Parathyroid adenoma (tissue), 2 donors: ENCODE measurements around the gene SHROOM3.

ENCODE experiments used
- H2AFZ ChIP-seq: fragments of 300-600 bp; sonication (generic); one replicate; pipeline ENCODE4 v1.7.0; 2017; ENCODE audit warnings: antibody characterized with exemption, mild to moderate bottlenecking
- H3K27ac ChIP-seq: fragments of 300-600 bp; sonication (generic); one replicate; pipeline ENCODE4 v1.7.0; 2017
- H3K27me3 ChIP-seq: fragments of 300-600 bp; sonication (generic); one replicate; pipeline ENCODE4 v1.7.0; 2017; ENCODE audit warnings: low read length; ENCODE audit not compliant: control insufficient read depth, insufficient read depth
- H3K36me3 ChIP-seq: fragments of 300-600 bp; sonication (generic); one replicate; pipeline ENCODE4 v1.7.0; 2017; ENCODE audit warnings: low read length; ENCODE audit not compliant: control insufficient read depth, insufficient read depth
- H3K4me1 ChIP-seq: fragments of 300-600 bp; sonication (generic); one replicate; pipeline ENCODE4 v1.7.0; 2017; ENCODE audit warnings: control low read depth
- H3K4me2 ChIP-seq: fragments of 300-600 bp; sonication (generic); one replicate; pipeline ENCODE4 v1.7.0; 2017; ENCODE audit warnings: low read length
- H3K4me3 ChIP-seq: fragments of 300-600 bp; sonication (generic); one replicate; pipeline ENCODE4 v1.7.0; 2017; ENCODE audit warnings: low read depth, low read length
- H3K79me2 ChIP-seq: fragments of 300-600 bp; sonication (generic); one replicate; pipeline ENCODE4 v1.7.0; 2017; ENCODE audit warnings: control low read depth
- H3K9ac ChIP-seq: fragments of 300-600 bp; sonication (generic); one replicate; pipeline ENCODE4 v1.7.0; 2017; ENCODE audit warnings: mild to moderate bottlenecking
- H3K9me3 ChIP-seq: fragments of 300-600 bp; sonication (generic); one replicate; pipeline ENCODE4 v1.7.0; 2017; ENCODE audit warnings: low read length; ENCODE audit not compliant: control insufficient read depth
- TF ChIP-seq, protein P1 (sequence below): fragments of 300-600 bp; sonication (generic); IDR thresholded peaks from one replicate; pipeline ENCODE4 v1.7.0; 2017; ENCODE audit warnings: antibody characterized with exemption, mild to moderate bottlenecking
- donor health status: primary hyperparathyroidism.

The SHROOM3 gene

GRCh38 chr4:76795243-76795642, 360.2 kb downstream of the SHROOM3 start:
- TF ChIP-seq, protein P1, sequence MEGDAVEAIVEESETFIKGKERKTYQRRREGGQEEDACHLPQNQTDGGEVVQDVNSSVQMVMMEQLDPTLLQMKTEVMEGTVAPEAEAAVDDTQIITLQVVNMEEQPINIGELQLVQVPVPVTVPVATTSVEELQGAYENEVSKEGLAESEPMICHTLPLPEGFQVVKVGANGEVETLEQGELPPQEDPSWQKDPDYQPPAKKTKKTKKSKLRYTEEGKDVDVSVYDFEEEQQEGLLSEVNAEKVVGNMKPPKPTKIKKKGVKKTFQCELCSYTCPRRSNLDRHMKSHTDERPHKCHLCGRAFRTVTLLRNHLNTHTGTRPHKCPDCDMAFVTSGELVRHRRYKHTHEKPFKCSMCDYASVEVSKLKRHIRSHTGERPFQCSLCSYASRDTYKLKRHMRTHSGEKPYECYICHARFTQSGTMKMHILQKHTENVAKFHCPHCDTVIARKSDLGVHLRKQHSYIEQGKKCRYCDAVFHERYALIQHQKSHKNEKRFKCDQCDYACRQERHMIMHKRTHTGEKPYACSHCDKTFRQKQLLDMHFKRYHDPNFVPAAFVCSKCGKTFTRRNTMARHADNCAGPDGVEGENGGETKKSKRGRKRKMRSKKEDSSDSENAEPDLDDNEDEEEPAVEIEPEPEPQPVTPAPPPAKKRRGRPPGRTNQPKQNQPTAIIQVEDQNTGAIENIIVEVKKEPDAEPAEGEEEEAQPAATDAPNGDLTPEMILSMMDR: no peak
- Histone ChIP-seq H3K4me3 (no peak overlapping the region), H3K9ac (no peak overlapping the region), H3K27ac (no peak overlapping the region), H3K79me2 (no peaks in the 10 kb centered on the region), H3K27me3 (no peaks in the 10 kb centered on the region), H3K36me3 (no peaks in the 10 kb centered on the region), H3K4me1 (no peaks in the 10 kb centered on the region), H2AFZ (no peak overlapping the region), H3K4me2 (no peak overlapping the region), H3K9me3 (no peaks in the 10 kb centered on the region)

- Histone ChIP-seq H3K9me3 (no peaks in the 10 kb centered on the region), H3K27ac (no peak overlapping the region), H3K4me2 (no peak overlapping the region), H3K79me2 (no peaks in the 10 kb centered on the region), H3K4me1 (no peaks in the 10 kb centered on the region), H3K9ac (no peak overlapping the region), H3K36me3 (no peaks in the 10 kb centered on the region), H2AFZ (no peak overlapping the region), H3K27me3 (no peaks in the 10 kb centered on the region), H3K4me3 (no peak overlapping the region)
- TF ChIP-seq, protein P1: no peak
Observed at GRCh38 chr4:76799140-76799539, 364.1 kb downstream of the SHROOM3 start.

GRCh38 chr4:76799718-76800117, 364.7 kb downstream of the SHROOM3 start:
- Histone ChIP-seq H3K27ac (no peak overlapping the region), H2AFZ (no peak overlapping the region), H3K9me3 (no peaks in the 10 kb centered on the region)

DNA sequence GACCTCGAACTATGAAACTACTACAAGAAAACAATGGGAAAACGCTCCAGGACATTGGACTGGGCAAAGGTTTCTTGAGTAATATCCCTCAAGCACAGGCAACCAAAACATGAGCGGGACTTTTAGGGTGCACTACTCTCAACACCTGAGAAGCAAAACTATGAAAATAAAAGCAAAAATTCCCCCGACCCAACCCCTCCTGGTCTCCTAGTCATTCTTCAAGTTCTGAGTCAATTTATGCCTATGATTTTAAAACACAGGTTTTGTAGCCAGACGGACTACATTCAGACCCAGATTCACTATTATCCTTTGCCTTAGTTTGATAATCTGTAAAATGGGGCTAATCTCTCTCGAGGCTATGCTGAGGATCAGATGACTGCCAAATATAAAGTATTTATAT, 365.9 kb downstream of the SHROOM3 start:
- Histone ChIP-seq H3K9me3 (no peaks in the 10 kb centered on the region), H3K27me3 (no peaks in the 10 kb centered on the region), H3K9ac (no peak overlapping the region), H3K4me2 (no peak overlapping the region), H2AFZ (no peak overlapping the region), H3K4me3 (no peak overlapping the region), H3K36me3 (no peaks in the 10 kb centered on the region), H3K79me2 (no peaks in the 10 kb centered on the region), H3K4me1 (no peaks in the 10 kb centered on the region), H3K27ac (no peak overlapping the region)
- TF ChIP-seq, protein P1: no peak

More at GRCh38 chr4:76799718-76800117, 364.7 kb downstream of the SHROOM3 start:
- H3K79me2 ChIP-seq: no peaks in the 10 kb centered on the region
- no peaks in the 10 kb centered on the region for H3K27me3 ChIP-seq
- H3K36me3 ChIP-seq: no peaks in the 10 kb centered on the region
- H3K4me3 ChIP-seq: no peak overlapping the region
- H3K4me2 ChIP-seq: no peak overlapping the region
- H3K9ac ChIP-seq: no peak overlapping the region
- no peaks in the 10 kb centered on the region for H3K4me1 ChIP-seq
- TF ChIP-seq, protein P1: no peak

DNA sequence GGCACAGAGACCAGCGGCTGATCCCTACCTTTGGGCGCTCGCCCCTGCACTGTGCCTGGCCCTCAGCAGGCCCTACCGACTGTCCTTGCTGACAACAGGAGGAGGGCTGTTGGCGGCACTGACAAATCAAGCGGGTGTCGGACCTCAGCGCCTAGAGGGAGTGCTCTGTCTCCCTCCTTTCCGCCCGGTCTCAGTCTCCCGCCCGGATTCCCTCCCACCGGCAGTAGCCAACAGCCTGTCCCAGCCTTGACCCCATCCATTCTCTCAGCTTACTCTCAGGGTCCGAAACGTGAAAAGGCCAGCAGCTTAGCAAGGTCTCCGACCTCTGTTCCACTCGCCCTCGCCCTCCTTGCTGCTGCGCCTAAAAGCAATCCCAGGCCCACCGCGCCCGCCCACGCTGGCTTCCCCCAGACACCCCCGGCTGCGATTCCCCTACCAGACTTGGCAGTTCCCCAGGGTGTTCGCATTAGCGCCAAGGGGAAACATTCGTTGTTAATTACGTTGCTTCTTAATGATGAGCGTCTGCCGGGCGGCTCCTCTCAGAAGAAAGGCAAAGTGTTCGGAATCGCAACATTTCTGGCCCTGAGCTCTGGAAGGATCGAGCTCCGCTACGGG, 366.7 kb downstream of the SHROOM3 start:
- Histone ChIP-seq H3K79me2 (no peaks in the 10 kb centered on the region), H3K36me3 (no peaks in the 10 kb centered on the region), H3K9ac (no peak overlapping the region), H3K27me3 (no peaks in the 10 kb centered on the region), H3K9me3 (no peaks in the 10 kb centered on the region), H3K4me2 (no peak overlapping the region), H2AFZ (no peak overlapping the region), H3K4me3 (no peak overlapping the region), H3K4me1 (no peaks in the 10 kb centered on the region), H3K27ac (no peak overlapping the region)
- TF ChIP-seq, protein P1: no peak
